ENCODE data around the gene PSMD1.
"Not testable (repeated sequence)": the region's sequence is repeated elsewhere in the genome, so short reads cannot be mapped to it uniquely, and the experiment has no call there.

The PSMD1 gene

GRCh38 chr2:231189571-231190495 is 133.2 kb downstream of the PSMD1 start:
- Mint-ChIP-seq H3K27ac (peak overlapping the region; percentile 26), H3K4me1 (ENCODE audit: low read depth) (peaks cover 13% of the 10 kb centered on the region), H3K36me3 (ENCODE audit: low read depth) (no peaks in the 10 kb centered on the region), H3K9me3 (no peaks in the 10 kb centered on the region), H3K27me3 (peaks cover 43% of the 10 kb centered on the region), H3K4me3 (no peak overlapping the region)
- intact Hi-C loops (cut with micrococcal nuclease): no loop called here

- no peak overlapping the region for H3K4me3 Mint-ChIP-seq
- peaks cover 7% of the 10 kb centered on the region for H3K4me1 Mint-ChIP-seq (ENCODE audit: low read depth)
- no peaks in the 10 kb centered on the region for H3K36me3 Mint-ChIP-seq (ENCODE audit: low read depth)
- H3K27me3 Mint-ChIP-seq: peaks cover 46% of the 10 kb centered on the region
- intact Hi-C loops (cut with micrococcal nuclease): no loop called here
- H3K27ac Mint-ChIP-seq: no peak overlapping the region
- H3K9me3 Mint-ChIP-seq: no peaks in the 10 kb centered on the region
Measured at GRCh38 chr2:231190531-231191197, 134.0 kb downstream of the PSMD1 start.

DNA sequence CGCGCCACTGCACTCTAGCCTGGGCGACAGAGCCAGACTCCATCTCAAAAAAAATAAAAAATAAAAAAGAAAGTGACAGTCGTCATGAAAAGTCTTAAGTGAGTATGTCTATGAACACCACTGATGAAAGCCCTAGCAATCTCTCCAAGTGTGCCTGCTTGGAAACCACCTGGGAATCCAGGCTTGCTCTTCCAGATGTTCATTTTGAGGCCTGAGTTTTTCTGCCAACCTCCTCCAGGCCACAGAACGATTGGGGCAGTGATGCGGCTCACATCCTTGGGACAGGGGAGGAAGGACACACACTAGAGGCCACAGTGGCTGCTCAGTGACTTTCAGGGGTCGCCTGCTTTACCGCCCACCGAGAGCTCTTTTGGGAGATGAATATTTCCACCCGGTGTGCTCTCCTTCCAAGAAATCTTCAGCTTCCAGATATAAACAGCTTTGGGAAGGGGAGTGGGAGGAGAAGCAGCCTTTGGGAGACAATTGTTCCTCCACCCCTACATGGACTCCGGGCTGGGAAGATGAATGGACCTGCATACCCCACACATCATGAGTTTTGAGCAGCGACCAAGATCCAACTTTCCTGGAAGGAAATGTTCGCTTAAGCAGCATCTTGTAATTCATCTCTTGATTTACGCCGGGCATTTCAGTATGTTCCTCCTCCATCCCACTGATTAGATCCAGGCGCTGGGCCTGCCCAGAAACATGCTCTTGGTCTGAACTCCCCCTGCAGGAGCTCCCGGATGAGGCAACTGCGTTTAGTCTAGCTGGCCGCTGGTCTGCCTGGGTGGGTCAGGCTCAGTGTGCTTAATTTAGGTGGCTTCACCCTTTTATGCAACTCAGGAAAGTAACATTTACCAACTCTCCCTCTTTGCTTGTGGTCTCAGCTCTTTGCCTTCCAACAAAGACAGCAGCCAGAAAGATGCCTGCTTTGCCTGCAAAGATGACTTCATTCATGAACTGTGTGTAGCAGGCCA is 135.5 kb downstream of the PSMD1 start:
- intact Hi-C loops (cut with micrococcal nuclease): no loop called here
- H3K4me3 Mint-ChIP-seq: no peak overlapping the region
- H3K4me1 Mint-ChIP-seq (ENCODE audit: low read depth): peaks cover 7% of the 10 kb centered on the region
- peaks cover 56% of the 10 kb centered on the region for H3K27me3 Mint-ChIP-seq
- H3K9me3 Mint-ChIP-seq: no peaks in the 10 kb centered on the region
- no peaks in the 10 kb centered on the region for H3K36me3 Mint-ChIP-seq (ENCODE audit: low read depth)
- no peak overlapping the region for H3K27ac Mint-ChIP-seq

DNA sequence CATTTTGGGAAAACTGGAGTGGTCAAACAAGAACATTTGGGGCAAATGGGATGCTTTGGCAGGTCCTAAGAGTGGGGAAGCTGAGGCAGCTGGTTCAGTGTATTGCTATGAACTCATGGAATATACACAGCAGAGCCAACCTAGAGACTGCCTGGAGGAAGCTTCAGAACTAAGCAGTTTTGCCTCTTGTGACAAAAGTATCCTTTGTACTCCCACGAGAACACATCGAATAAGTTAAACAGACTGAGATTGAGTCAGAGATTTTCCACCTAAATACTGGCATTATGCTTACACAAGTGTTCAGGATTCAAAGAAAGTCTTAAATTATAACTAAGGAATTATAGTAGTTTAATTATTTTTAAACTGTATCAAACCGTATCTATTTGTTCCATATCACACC is 136.5 kb downstream of the PSMD1 start:
- Mint-ChIP-seq H3K27ac (no peak overlapping the region), H3K36me3 (ENCODE audit: low read depth) (no peaks in the 10 kb centered on the region)
- intact Hi-C loops (cut with micrococcal nuclease): no loop called here

GRCh38 chr2:231196592-231196991 is 139.9 kb downstream of the PSMD1 start:
- Mint-ChIP-seq H3K36me3 (ENCODE audit: low read depth) (no peaks in the 10 kb centered on the region), H3K27ac (no peak overlapping the region), H3K9me3 (no peaks in the 10 kb centered on the region), H3K4me1 (ENCODE audit: low read depth) (peaks cover 11% of the 10 kb centered on the region), H3K4me3 (no peak overlapping the region), H3K27me3 (peaks cover 51% of the 10 kb centered on the region)
- intact Hi-C loops (cut with micrococcal nuclease): no loop called here

More for the DNA sequence above, 136.5 kb downstream of the PSMD1 start:
- Mint-ChIP-seq H3K27me3 (peaks cover 56% of the 10 kb centered on the region), H3K4me1 (ENCODE audit: low read depth) (peaks cover 13% of the 10 kb centered on the region), H3K4me3 (no peak overlapping the region), H3K9me3 (no peaks in the 10 kb centered on the region)

DNA sequence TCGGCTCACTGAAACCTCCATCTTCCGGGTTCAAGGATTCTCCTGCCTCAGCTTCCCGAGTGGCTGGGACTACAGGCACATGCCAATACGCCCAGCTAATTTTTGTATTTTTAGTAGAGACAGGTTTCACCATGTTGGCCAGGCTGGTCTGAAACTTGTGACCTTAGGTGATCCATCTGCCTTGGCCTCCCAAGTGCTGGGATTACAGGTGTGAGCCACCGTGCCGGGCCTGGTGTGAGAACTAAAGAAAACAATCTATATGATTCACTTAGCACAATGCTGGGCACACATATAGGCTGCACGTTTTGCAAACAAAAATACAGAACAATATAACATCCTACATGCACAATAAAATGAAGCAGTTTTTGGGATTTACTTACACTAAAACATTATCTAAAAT is 140.5 kb downstream of the PSMD1 start:
- intact Hi-C loops (cut with micrococcal nuclease); H3K36me3 Mint-ChIP-seq (ENCODE audit: low read depth); H3K27ac Mint-ChIP-seq; H3K9me3 Mint-ChIP-seq; H3K4me3 Mint-ChIP-seq: not testable (repeated sequence)
- peaks cover 11% of the 10 kb centered on the region for H3K4me1 Mint-ChIP-seq (ENCODE audit: low read depth)
- H3K27me3 Mint-ChIP-seq: peaks cover 46% of the 10 kb centered on the region

DNA sequence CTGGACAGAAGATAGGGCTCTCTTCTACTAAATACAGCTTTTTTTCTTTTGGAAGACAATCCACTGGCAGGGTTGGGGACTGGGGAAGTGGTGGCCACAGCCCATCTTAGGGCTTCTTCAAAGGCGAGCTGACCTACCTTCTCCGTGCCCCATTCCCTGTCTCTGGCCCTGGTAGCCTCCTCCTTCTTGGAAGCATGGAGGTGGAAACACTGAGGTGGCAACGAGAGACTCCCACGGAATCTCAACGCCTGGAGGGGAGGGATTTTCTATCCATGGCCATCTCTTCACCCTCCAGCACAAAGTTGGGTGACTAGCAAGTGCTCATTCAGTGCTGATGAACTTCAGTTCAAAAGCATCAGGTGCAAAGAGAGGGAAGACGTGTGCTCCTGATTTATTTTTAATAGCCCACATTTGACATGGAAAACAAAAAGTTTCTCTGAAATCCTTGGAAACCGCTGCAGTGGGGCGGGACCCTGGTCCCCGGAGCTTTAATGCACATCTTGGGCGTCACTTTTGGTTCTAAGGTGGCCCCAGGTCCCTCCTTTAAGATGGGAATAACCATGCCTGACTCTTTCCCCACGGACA is 141.1 kb downstream of the PSMD1 start:
- intact Hi-C loops (cut with micrococcal nuclease): no loop called here
- Mint-ChIP-seq H3K9me3 (no peaks in the 10 kb centered on the region), H3K4me1 (ENCODE audit: low read depth) (peaks cover 11% of the 10 kb centered on the region), H3K36me3 (ENCODE audit: low read depth) (no peaks in the 10 kb centered on the region), H3K27ac (peak overlapping the region; percentile 41), H3K4me3 (peak overlapping the region; percentile 84), H3K27me3 (peaks cover 40% of the 10 kb centered on the region)

GRCh38 chr2:231198291-231199173 is 141.9 kb downstream of the PSMD1 start, which contains the start of gene ARMC9:
Gene ARMC9, plus strand, starts transcription at chr2:231198631. Its CDS starts 7,608 bp downstream, at chr2:231206239.
- Mint-ChIP-seq H3K9me3 (no peaks in the 10 kb centered on the region), H3K4me3 (peak within 1 kb of the TSS; percentile 84), H3K27me3 (peaks cover 40% of the 10 kb centered on the region), H3K4me1 (ENCODE audit: low read depth) (peaks cover 16% of the 10 kb centered on the region), H3K36me3 (ENCODE audit: low read depth) (no peaks in the 10 kb centered on the region), H3K27ac (peak within 1 kb of the TSS; percentile 41)
- intact Hi-C loops (cut with micrococcal nuclease): no loop called here

GRCh38 chr2:231199219-231199618 is 142.6 kb downstream of the PSMD1 start:
- Mint-ChIP-seq H3K27ac (no peak overlapping the region), H3K4me1 (ENCODE audit: low read depth) (peaks cover 16% of the 10 kb centered on the region), H3K36me3 (ENCODE audit: low read depth) (no peaks in the 10 kb centered on the region), H3K9me3 (no peaks in the 10 kb centered on the region), H3K4me3 (peak overlapping the region; percentile 84), H3K27me3 (peaks cover 38% of the 10 kb centered on the region)
- intact Hi-C loops (cut with micrococcal nuclease): no loop called here

DNA sequence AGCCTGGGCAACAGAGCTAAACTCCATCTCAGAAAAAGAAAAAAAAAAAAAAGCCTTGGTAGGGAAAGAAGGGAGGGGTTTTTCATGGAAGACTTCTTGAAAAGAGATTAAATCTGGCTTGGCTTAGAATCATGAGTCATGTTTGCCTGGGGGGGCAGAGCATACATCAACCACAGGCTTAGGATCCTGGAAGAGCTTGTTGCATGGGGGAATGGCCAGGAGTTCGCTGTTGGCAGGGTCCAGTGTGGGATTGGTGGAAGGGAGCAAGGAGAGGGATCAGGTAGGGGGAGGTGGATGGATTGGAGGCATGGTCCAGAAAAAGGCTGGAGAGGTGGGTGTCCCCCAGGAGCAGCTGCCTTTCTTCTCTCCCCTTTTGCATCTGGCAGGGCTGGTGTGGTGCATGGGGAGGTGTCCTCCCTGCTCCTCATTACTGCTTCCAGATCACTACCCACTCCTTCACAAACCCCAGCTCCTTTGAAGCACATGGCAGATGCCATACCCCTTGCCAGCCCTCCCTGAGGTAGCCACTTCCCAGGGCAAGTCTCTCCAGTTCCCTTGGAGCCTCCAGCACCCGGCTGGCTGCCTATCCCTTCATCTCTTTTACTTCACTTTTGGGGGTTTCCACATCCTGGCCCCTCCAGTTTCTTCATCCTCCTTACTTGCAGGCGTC is 144.3 kb downstream of the PSMD1 start:
- peaks cover 16% of the 10 kb centered on the region for H3K4me1 Mint-ChIP-seq (ENCODE audit: low read depth)
- intact Hi-C loops (cut with micrococcal nuclease): no loop called here
- no peak overlapping the region for H3K27ac Mint-ChIP-seq
- no peak overlapping the region for H3K4me3 Mint-ChIP-seq
- H3K9me3 Mint-ChIP-seq: no peaks in the 10 kb centered on the region
- no peaks in the 10 kb centered on the region for H3K36me3 Mint-ChIP-seq (ENCODE audit: low read depth)
- H3K27me3 Mint-ChIP-seq: peaks cover 32% of the 10 kb centered on the region

- Mint-ChIP-seq H3K4me3 (no peak overlapping the region), H3K27ac (no peak overlapping the region), H3K36me3 (ENCODE audit: low read depth) (no peaks in the 10 kb centered on the region), H3K9me3 (no peaks in the 10 kb centered on the region), H3K4me1 (ENCODE audit: low read depth) (peaks cover 16% of the 10 kb centered on the region), H3K27me3 (peaks cover 28% of the 10 kb centered on the region)
- intact Hi-C loops (cut with micrococcal nuclease): no loop called here
Measured at GRCh38 chr2:231201475-231201814, 144.8 kb downstream of the PSMD1 start.

- no peak overlapping the region for H3K4me3 Mint-ChIP-seq
- intact Hi-C loops (cut with micrococcal nuclease): no loop called here
- H3K27me3 Mint-ChIP-seq: peaks cover 24% of the 10 kb centered on the region
- H3K27ac Mint-ChIP-seq: no peak overlapping the region
- peaks cover 11% of the 10 kb centered on the region for H3K4me1 Mint-ChIP-seq (ENCODE audit: low read depth)
- H3K36me3 Mint-ChIP-seq (ENCODE audit: low read depth): no peaks in the 10 kb centered on the region
- no peaks in the 10 kb centered on the region for H3K9me3 Mint-ChIP-seq
Measured at GRCh38 chr2:231203087-231203486, 146.4 kb downstream of the PSMD1 start.
